Stomach (tissue), 9 donors: ENCODE data around the gene GSX1. TPM values are rescaled to one million over a fixed set of nuclear protein-coding genes. Genes with fewer than 3 reads are reported as not detected.

Source experiments
- DNase-seq, 2 donors: peaks; one replicate each; pipeline versions ENCODE4 v3.0.0 to v3.0.0-alpha.2; 2013 to 2019
- H3K27ac ChIP-seq, 5 donors: fragments of 200-600 bp in 4 of 5; sonication (generic) in 4 of 5; one replicate each; pipeline ENCODE4 v1.5.1; 2013 to 2019; ENCODE audit warnings: mild to moderate bottlenecking in 1 of 5, moderate library complexity in 1 of 5
- H3K27me3 ChIP-seq, 3 donors: fragments of 200-600 bp; sonication (generic); one replicate each; pipeline ENCODE4 v1.5.1; 2017 to 2019; ENCODE audit warnings: mixed run types in 1 of 3
- H3K36me3 ChIP-seq, 4 donors: fragments of 200-600 bp; sonication (generic); 1 replicate in 3 of 4; 2 replicates in 1 of 4; pipeline ENCODE4 v1.5.1; 2016 to 2019
- H3K4me1 ChIP-seq, 4 donors: fragments of 200-600 bp; sonication (generic); one replicate each; pipeline ENCODE4 v1.5.1; 2016 to 2019
- H3K4me3 ChIP-seq, 4 donors: fragments of 200-600 bp; sonication (generic) in 3 of 4; one replicate each; pipeline ENCODE4 v1.5.1; 2016 to 2019; ENCODE audit warnings: mild to moderate bottlenecking in 1 of 4
- H3K9me3 ChIP-seq, 4 donors: fragments of 200-600 bp; sonication (generic); one replicate each; pipeline ENCODE4 v1.5.1; 2016 to 2019
- CTCF ChIP-seq, 7 experiments: fragments of 450-650 bp in 4 of 7; fragments of 200-600 bp in 3 of 7; sonication (generic) in 3 of 7; IDR thresholded peaks; one replicate each; pipeline ENCODE4 v1.5.1; 2016 to 2019; ENCODE audit warnings: antibody characterized with exemption in 7 of 7, control low read depth in 2 of 7, mild to moderate bottlenecking in 1 of 7
- EP300 ChIP-seq: sonication (generic); formaldehyde crosslinking; IDR thresholded peaks from one replicate; pipeline ENCODE4 v1.6.1; 2017; ENCODE audit warnings: antibody characterized with exemption
- POLR2A ChIP-seq, 4 donors: fragments of 450-650 bp; IDR thresholded peaks; one replicate each; pipeline ENCODE4 v1.6.1; 2016; ENCODE audit warnings: antibody characterized with exemption in 4 of 4, control low read depth in 2 of 4, mild to moderate bottlenecking in 1 of 4, moderate library complexity in 1 of 4
- POLR2AphosphoS5 ChIP-seq, 3 donors: sonication (generic); formaldehyde crosslinking; IDR thresholded peaks; one replicate each; pipeline ENCODE4 v1.6.1; 2016; ENCODE audit warnings: antibody characterized with exemption in 3 of 3
- WGBS, 5 donors: extraction: QIAGEN DNeasy Blood & Tissue Kit in 3 of 5; methylation state at CpG; one replicate each; pipeline versions ENCODE4 v1.1.5 to v1.1.7; 2013 to 2018; 5-methylcytosine and 5-hydroxymethylcytosine counted together
- intact Hi-C: fragments of 100-400 bp; cut with DNase I; formaldehyde crosslinking; loops from one replicate; pipeline ENCODE4 v1.15.1; 2023; ENCODE audit warnings: low total_unique reads
- polyA plus RNA-seq, 3 donors: library from polyadenylated mRNA; stranded (reverse); fragments of 200-250 nt; gene quantifications; one replicate each; pipeline ENCODE4 v1.2.3, GENCODE V29; 2013
- total RNA-seq, 5 donors: library from RNA; depleted of rRNA; stranded (reverse); fragments of >200 nt; gene quantifications; one replicate each; pipeline versions ENCODE4 v1.1.0 to v1.2.3, GENCODE V29; 2014 to 2016
- donor health status: healthy with polysubstance abuse.
- donor health status: Bipolar disorder and iron deficiency.
- donor health status: healthy.

Gene GSX1
- total and polyA plus RNA-seq, 8 donors, result not detected

DNA sequence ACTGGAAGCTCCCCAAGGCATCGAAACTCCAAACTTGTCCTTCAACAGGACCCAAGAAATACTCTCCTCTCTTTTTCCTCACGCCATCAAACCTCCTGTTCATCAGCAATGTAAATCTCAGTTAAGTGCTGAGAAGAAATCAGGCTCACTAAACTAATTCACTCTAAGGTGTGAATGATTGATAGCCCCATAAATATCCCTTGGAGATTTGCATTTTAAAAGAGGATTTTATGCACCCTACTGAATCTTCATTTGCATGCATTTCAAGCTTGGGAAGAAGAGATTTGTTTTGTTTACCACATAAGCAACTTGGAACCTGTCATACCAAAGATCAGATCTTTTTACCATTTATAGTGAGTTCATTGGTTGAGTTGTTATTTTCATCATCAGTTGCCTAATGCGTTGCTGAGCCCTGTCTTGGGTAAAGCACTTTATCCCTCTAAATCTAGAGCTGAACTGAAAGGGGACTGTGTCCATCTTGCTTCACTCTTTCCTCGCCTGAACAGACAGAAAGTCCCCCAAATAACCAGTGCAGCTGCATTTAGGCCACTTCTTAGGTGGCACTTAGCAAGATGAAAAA lies 40.2 kb upstream of the GSX1 start:
- Histone ChIP-seq H3K27me3 (peaks cover 0 to 8% (median 0%) of the 10 kb centered on the region in 3 donors), H3K9me3 (peaks cover 0 to 15% (median 9%) of the 10 kb centered on the region in 4 donors), H3K27ac (no peak overlapping the region), H3K36me3 (no peaks in the 10 kb centered on the region), H3K4me1 (no peaks in the 10 kb centered on the region), H3K4me3 (no peak overlapping the region)
- TF ChIP-seq POLR2AphosphoS5 (IDR thresholded peaks at IDR 0.05), result no peak
- no peak for TF ChIP-seq CTCF (IDR thresholded peaks at IDR 0.05)
- TF ChIP-seq POLR2A (IDR thresholded peaks at IDR 0.05), result no peak
- intact Hi-C loops, result no loop called here
- no peak for DNase-seq
- 52 to 59% (median 53%) methylated on average over 4 of the region's 4 CpGs for WGBS, 5 donors

- no peaks in the 10 kb centered on the region for H3K4me1 ChIP-seq
- no peak overlapping the region for H3K4me3 ChIP-seq
- no peak overlapping the region for H3K27ac ChIP-seq
- no peak for TF ChIP-seq POLR2A (IDR thresholded peaks at IDR 0.05)
- no peak for TF ChIP-seq POLR2AphosphoS5 (IDR thresholded peaks at IDR 0.05)
- no peak for TF ChIP-seq EP300
- TF ChIP-seq CTCF (IDR thresholded peaks at IDR 0.05), result no peak
- WGBS, 5 donors, result 68 to 78% (median 72%) methylated on average over 9 of the region's 9 CpGs
- intact Hi-C loops, result no loop called here
- DNase-seq, result no peak
- no peaks in the 10 kb centered on the region for H3K9me3 ChIP-seq
- H3K27me3 ChIP-seq, result peaks cover 0 to 37% (median 5%) of the 10 kb centered on the region in 3 donors
- no peaks in the 10 kb centered on the region for H3K36me3 ChIP-seq
These were observed 26.6 kb upstream of the GSX1 start for GRCh38 chr13:27765650-27766049.

- 13 to 27% (median 21%) methylated on average over 3 of the region's 3 CpGs for WGBS, 5 donors
- peaks cover 0 to 67% (median 7%) of the 10 kb centered on the region in 3 donors for H3K27me3 ChIP-seq
These were observed 21.5 kb upstream of the GSX1 start for GRCh38 chr13:27770809-27771208.

GRCh38 chr13:27772651-27773425 lies 19.4 kb upstream of the GSX1 start:
- Histone ChIP-seq H3K27ac (no peak overlapping the region), H3K4me1 (no peaks in the 10 kb centered on the region), H3K4me3 (no peak overlapping the region), H3K36me3 (no peaks in the 10 kb centered on the region), H3K9me3 (no peaks in the 10 kb centered on the region), H3K27me3 (peaks cover 0 to 84% (median 11%) of the 10 kb centered on the region in 3 donors)
- TF ChIP-seq POLR2A (IDR thresholded peaks at IDR 0.05) (no peak), CTCF (IDR thresholded peaks at IDR 0.05) (no peak), POLR2AphosphoS5 (IDR thresholded peaks at IDR 0.05) (no peak), EP300 (no peak)
- intact Hi-C loops, result no loop called here
- WGBS, 5 donors, result 75 to 82% (median 79%) methylated on average over 13 to 14 of the region's 14 CpGs
- DNase-seq, result no peak

More at GRCh38 chr13:27770809-27771208, 21.5 kb upstream of the GSX1 start:
- H3K4me3 ChIP-seq, result no peak overlapping the region
- TF ChIP-seq POLR2A (IDR thresholded peaks at IDR 0.05), result no peak
- no peaks in the 10 kb centered on the region for H3K36me3 ChIP-seq
- no peak overlapping the region for H3K27ac ChIP-seq
- intact Hi-C loops, result no loop called here
- H3K4me1 ChIP-seq, result no peaks in the 10 kb centered on the region
- peak in 1 of 2 donors; percentile 50 for DNase-seq
- H3K9me3 ChIP-seq, result no peaks in the 10 kb centered on the region

- Histone ChIP-seq H3K36me3 (no peaks in the 10 kb centered on the region), H3K27me3 (peaks cover 0 to 88% (median 7%) of the 10 kb centered on the region in 3 donors), H3K27ac (no peak overlapping the region), H3K4me1 (no peaks in the 10 kb centered on the region), H3K4me3 (no peak overlapping the region), H3K9me3 (no peaks in the 10 kb centered on the region)
- 83 to 90% (median 86%) methylated on average over 8 of the region's 8 CpGs for WGBS, 5 donors
- intact Hi-C loops, result no loop called here
- no peak for DNase-seq
- no peak for TF ChIP-seq CTCF (IDR thresholded peaks at IDR 0.05)
- TF ChIP-seq POLR2AphosphoS5 (IDR thresholded peaks at IDR 0.05), result no peak
- no peak for TF ChIP-seq POLR2A (IDR thresholded peaks at IDR 0.05)
- TF ChIP-seq EP300, result no peak
These were observed 18.1 kb upstream of the GSX1 start for GRCh38 chr13:27774169-27774568.
